Measurements from ENCODE around the gene VSIG1.

Gene VSIG1

GRCh38 chrX:108044554-108045256, at the start of gene VSIG1:
VSIG1 (plus strand) TSS chrX:108045065; CDS start chrX:108045131, 66 bp downstream.
- H3K4me3 ChIP-seq, result no peak within 1 kb of the TSS
- no peaks in the 10 kb centered on the region for H3K36me3 ChIP-seq (replicated peaks)
- in situ Hi-C loops (cut with MboI; ENCODE audit: low sequenced_read_pairs), result no loop called here
- H3K9me3 ChIP-seq, result no peaks in the 10 kb centered on the region
- H3K4me1 ChIP-seq, result no peaks in the 10 kb centered on the region
- DNase-seq (ENCODE audit: low spot score in 2 of 2), result no peak
- H3K27me3 ChIP-seq (ENCODE audit: low read depth), result no peaks in the 10 kb centered on the region

- DNase-seq (ENCODE audit: low spot score in 2 of 2), result no peak
- Histone ChIP-seq H3K4me1 (no peaks in the 10 kb centered on the region), H3K36me3 (replicated peaks) (no peaks in the 10 kb centered on the region), H3K9me3 (no peaks in the 10 kb centered on the region), H3K4me3 (no peak overlapping the region), H3K27me3 (ENCODE audit: low read depth) (0 out of 2 replicates have a peak, but pooled peaks cover 7% of the 10 kb centered on the region)
- in situ Hi-C loops (cut with MboI; ENCODE audit: low sequenced_read_pairs), result no loop called here
These were observed 48.7 kb upstream of the VSIG1 start for GRCh38 chrX:107996124-107996523.

- in situ Hi-C loops (cut with MboI; ENCODE audit: low sequenced_read_pairs), result no loop called here
- no peak for DNase-seq (ENCODE audit: low spot score in 2 of 2)
These were observed 44.1 kb upstream of the VSIG1 start for GRCh38 chrX:108000751-108001150.

GRCh38 chrX:108001218-108001814, 43.5 kb upstream of the VSIG1 start:
- DNase-seq (ENCODE audit: low spot score in 2 of 2), result peak; percentile 74 to 82
- no peaks in the 10 kb centered on the region for H3K36me3 ChIP-seq (replicated peaks)
- no peaks in the 10 kb centered on the region for H3K9me3 ChIP-seq
- H3K27me3 ChIP-seq (ENCODE audit: low read depth), result peaks cover 19% of the 10 kb centered on the region
- H3K4me3 ChIP-seq, result no peak overlapping the region
- H3K4me1 ChIP-seq, result no peaks in the 10 kb centered on the region
- in situ Hi-C loops (cut with MboI; ENCODE audit: low sequenced_read_pairs), result no loop called here

More at GRCh38 chrX:108000751-108001150, 44.1 kb upstream of the VSIG1 start:
- peaks cover 22% of the 10 kb centered on the region for H3K27me3 ChIP-seq (ENCODE audit: low read depth)
- no peaks in the 10 kb centered on the region for H3K36me3 ChIP-seq (replicated peaks)
- H3K4me3 ChIP-seq, result no peak overlapping the region
- H3K4me1 ChIP-seq, result no peaks in the 10 kb centered on the region
- no peaks in the 10 kb centered on the region for H3K9me3 ChIP-seq

- no peaks in the 10 kb centered on the region for H3K36me3 ChIP-seq (replicated peaks)
- peaks cover 2% of the 10 kb centered on the region for H3K27me3 ChIP-seq (ENCODE audit: low read depth)
- in situ Hi-C loops (cut with MboI; ENCODE audit: low sequenced_read_pairs), result loop anchor here (5.0 kb wide), 1 partner anchor 48 kb away; no protein-coding TSS in a partner anchor
- no peak overlapping the region for H3K4me3 ChIP-seq
- H3K4me1 ChIP-seq, result no peaks in the 10 kb centered on the region; the same call in 1 of the 2 replicates
- no peak for DNase-seq (ENCODE audit: low spot score in 2 of 2)
- H3K9me3 ChIP-seq, result no peaks in the 10 kb centered on the region
These were observed 26.0 kb upstream of the VSIG1 start for GRCh38 chrX:108018656-108019381.

- H3K27me3 ChIP-seq (ENCODE audit: low read depth), result peaks cover 2% of the 10 kb centered on the region
- H3K4me1 ChIP-seq, result no peaks in the 10 kb centered on the region; the same call in 1 of the 2 replicates
- no peaks in the 10 kb centered on the region for H3K9me3 ChIP-seq
- in situ Hi-C loops (cut with MboI; ENCODE audit: low sequenced_read_pairs), result loop anchor here (5.0 kb wide), 1 partner anchor 48 kb away; no protein-coding TSS in a partner anchor
- DNase-seq (ENCODE audit: low spot score in 2 of 2), result no peak
- H3K36me3 ChIP-seq (replicated peaks), result no peaks in the 10 kb centered on the region
- no peak overlapping the region for H3K4me3 ChIP-seq
These were observed 25.4 kb upstream of the VSIG1 start for GRCh38 chrX:108019382-108019875.

- no peaks in the 10 kb centered on the region; the same call in 1 of the 2 replicates for H3K4me1 ChIP-seq
- in situ Hi-C loops (cut with MboI; ENCODE audit: low sequenced_read_pairs), result no loop called here
- H3K36me3 ChIP-seq (replicated peaks), result no peaks in the 10 kb centered on the region
- peaks cover 2% of the 10 kb centered on the region for H3K27me3 ChIP-seq (ENCODE audit: low read depth)
- no peaks in the 10 kb centered on the region for H3K9me3 ChIP-seq
- DNase-seq (ENCODE audit: low spot score in 2 of 2), result peak; percentile 18 to 24
- H3K4me3 ChIP-seq, result no peak overlapping the region
These were observed 24.2 kb upstream of the VSIG1 start for GRCh38 chrX:108020631-108021030.

- Histone ChIP-seq H3K27me3 (ENCODE audit: low read depth) (peaks cover 2% of the 10 kb centered on the region), H3K4me1 (no peaks in the 10 kb centered on the region; the same call in 1 of the 2 replicates), H3K4me3 (no peak overlapping the region), H3K36me3 (replicated peaks) (no peaks in the 10 kb centered on the region), H3K9me3 (no peaks in the 10 kb centered on the region)
- in situ Hi-C loops (cut with MboI; ENCODE audit: low sequenced_read_pairs), result no loop called here
- no peak for DNase-seq (ENCODE audit: low spot score in 2 of 2)
These were observed 22.3 kb upstream of the VSIG1 start for GRCh38 chrX:108022491-108023089.

- Histone ChIP-seq H3K9me3 (no peaks in the 10 kb centered on the region), H3K36me3 (replicated peaks) (no peaks in the 10 kb centered on the region), H3K27me3 (ENCODE audit: low read depth) (peaks cover under 1% of the 10 kb centered on the region), H3K4me1 (no peaks in the 10 kb centered on the region; the same call in 1 of the 2 replicates), H3K4me3 (no peak overlapping the region)
- in situ Hi-C loops (cut with MboI; ENCODE audit: low sequenced_read_pairs), result no loop called here
- DNase-seq (ENCODE audit: low spot score in 2 of 2), result no peak
These were observed 19.5 kb upstream of the VSIG1 start for GRCh38 chrX:108025376-108025775.

- H3K4me3 ChIP-seq, result no peak overlapping the region
- no peaks in the 10 kb centered on the region for H3K9me3 ChIP-seq
- no peaks in the 10 kb centered on the region for H3K36me3 ChIP-seq (replicated peaks)
- in situ Hi-C loops (cut with MboI; ENCODE audit: low sequenced_read_pairs), result no loop called here
- H3K27me3 ChIP-seq (ENCODE audit: low read depth), result no peaks in the 10 kb centered on the region; the same call in none of the 2 replicates
- no peak for DNase-seq (ENCODE audit: low spot score in 2 of 2)
- H3K4me1 ChIP-seq, result no peaks in the 10 kb centered on the region; the same call in 1 of the 2 replicates
These were observed 18.8 kb upstream of the VSIG1 start for GRCh38 chrX:108025954-108026600.

- H3K4me3 ChIP-seq, result no peak overlapping the region
- no peaks in the 10 kb centered on the region; the same call in 1 of the 2 replicates for H3K27me3 ChIP-seq (ENCODE audit: low read depth)
- H3K36me3 ChIP-seq (replicated peaks), result no peaks in the 10 kb centered on the region
- DNase-seq (ENCODE audit: low spot score in 2 of 2), result no peak
- in situ Hi-C loops (cut with MboI; ENCODE audit: low sequenced_read_pairs), result no loop called here
- no peaks in the 10 kb centered on the region for H3K9me3 ChIP-seq
- H3K4me1 ChIP-seq, result no peaks in the 10 kb centered on the region
These were observed 16.0 kb upstream of the VSIG1 start for GRCh38 chrX:108028854-108029253.

GRCh38 chrX:108029928-108030711, 14.7 kb upstream of the VSIG1 start:
- H3K4me3 ChIP-seq, result no peak overlapping the region
- no peaks in the 10 kb centered on the region; the same call in 1 of the 2 replicates for H3K27me3 ChIP-seq (ENCODE audit: low read depth)
- no peaks in the 10 kb centered on the region for H3K36me3 ChIP-seq (replicated peaks)
- in situ Hi-C loops (cut with MboI; ENCODE audit: low sequenced_read_pairs), result no loop called here
- H3K4me1 ChIP-seq, result peaks cover 12% of the 10 kb centered on the region
- DNase-seq (ENCODE audit: low spot score in 2 of 2), result no peak
- no peaks in the 10 kb centered on the region for H3K9me3 ChIP-seq
